ENCODE measurements around the gene MCIDAS. TPM values are rescaled to one million over a fixed set of nuclear protein-coding genes. Genes with fewer than 3 reads are reported as not detected.

MCIDAS gene
- total and polyA plus RNA-seq, 2 of the 13 experiments (the other 11 are each of a cell fraction or from before 2014, with no cell fraction given): not detected

- ATAC-seq: no peak
- H3K79me2 ChIP-seq (ENCODE audit: insufficient read depth, low read length): no peaks in the 10 kb centered on the region
- H3K27me3 ChIP-seq (ENCODE audit: control insufficient read depth in 1 of 2, insufficient read depth in 2 of 2, low read length in 2 of 2): peaks cover 8 to 90% of the 10 kb centered on the region in 2 experiments
- DNase-seq (ENCODE audit: low spot score): no peak
- no peak overlapping the region for H3K27ac ChIP-seq (ENCODE audit: extremely low read length, insufficient read depth, low read length)
- H3K9ac ChIP-seq (ENCODE audit: insufficient read depth, low read depth, low read length): no peak overlapping the region
- in situ Hi-C loops (cut with HindIII; ENCODE audit: extremely low pct_ligation_motif_present, low pct_unique_long_range_greater_than_20kb) (no loop called here), intact Hi-C loops (cut with micrococcal nuclease; ENCODE audit: unreplicated experiment) (no loop called here)
- ChIA-PET POLR2A (no interaction called here), CTCF (ENCODE audit: low intra/inter-chr PET ratio, low total read pairs) (no interaction called here)
- 0 out of 2 replicates have a peak, but pooled peaks cover 4% of the 10 kb centered on the region for H4K20me1 ChIP-seq (ENCODE audit: insufficient read depth, low read length)
- H3K4me1 ChIP-seq (ENCODE audit: insufficient read depth, low read length): peaks cover 37% of the 10 kb centered on the region
- no peak overlapping the region for H3K4me3 ChIP-seq (replicated peaks in 1 of 3; ENCODE audit: insufficient read depth in 1 of 3, low read depth in 2 of 3, low read length in 3 of 3)
- FAIRE-seq: no peak
- H2AFZ ChIP-seq (ENCODE audit: low read length): no peak overlapping the region
- no TSS peak for BruUV-seq (replicated peaks)
- H3K9me3 ChIP-seq (ENCODE audit: low read length): no peaks in the 10 kb centered on the region
- H3K36me3 ChIP-seq (replicated peaks in 1 of 2; ENCODE audit: control insufficient read depth in 1 of 2, insufficient read depth in 2 of 2, low read length in 2 of 2): no peaks in the 10 kb centered on the region
- 81% methylated on average over 8 of the region's 8 CpGs for WGBS (ENCODE audit: low lambda C conversion rate)
- H3K4me2 ChIP-seq (ENCODE audit: low read depth, low read length): no peak overlapping the region
- no peak for TF ChIP-seq SP4 (CRISPR knock-in tag; IDR thresholded peaks at IDR 0.05)
- TF ChIP-seq IKZF5 (CRISPR knock-in tag; IDR thresholded peaks at IDR 0.05): no peak
- TF ChIP-seq KLF15 (CRISPR knock-in tag; IDR thresholded peaks at IDR 0.05; ENCODE audit: borderline replicate concordance): no peak
- no peak for TF ChIP-seq ZNF646 (CRISPR knock-in tag; IDR thresholded peaks at IDR 0.05)
- no peak for TF ChIP-seq HMG20B (CRISPR knock-in tag; conservative IDR thresholded peaks at IDR 0.05)
Observed at GRCh38 chr5:55230086-55230629, 3.0 kb upstream of the MCIDAS start.
